GM19023 (cell line): ENCODE results near the gene ITPRID2.
A peak's percentile ranks its signal among the peaks of the same experiment; 100 is the strongest.

Source experiments
- ATAC-seq: cut with Tn5 transposase; IDR thresholded peaks from one replicate; pipeline ENCODE4 v1.9.1; 2021; ENCODE audit warnings: mild to moderate bottlenecking, moderate library complexity; ENCODE audit not compliant: unreplicated experiment

Gene ITPRID2

GRCh38 chr2:181879295-181879694, 12.2 kb upstream of the ITPRID2 start:
- ATAC-seq = no peak

DNA sequence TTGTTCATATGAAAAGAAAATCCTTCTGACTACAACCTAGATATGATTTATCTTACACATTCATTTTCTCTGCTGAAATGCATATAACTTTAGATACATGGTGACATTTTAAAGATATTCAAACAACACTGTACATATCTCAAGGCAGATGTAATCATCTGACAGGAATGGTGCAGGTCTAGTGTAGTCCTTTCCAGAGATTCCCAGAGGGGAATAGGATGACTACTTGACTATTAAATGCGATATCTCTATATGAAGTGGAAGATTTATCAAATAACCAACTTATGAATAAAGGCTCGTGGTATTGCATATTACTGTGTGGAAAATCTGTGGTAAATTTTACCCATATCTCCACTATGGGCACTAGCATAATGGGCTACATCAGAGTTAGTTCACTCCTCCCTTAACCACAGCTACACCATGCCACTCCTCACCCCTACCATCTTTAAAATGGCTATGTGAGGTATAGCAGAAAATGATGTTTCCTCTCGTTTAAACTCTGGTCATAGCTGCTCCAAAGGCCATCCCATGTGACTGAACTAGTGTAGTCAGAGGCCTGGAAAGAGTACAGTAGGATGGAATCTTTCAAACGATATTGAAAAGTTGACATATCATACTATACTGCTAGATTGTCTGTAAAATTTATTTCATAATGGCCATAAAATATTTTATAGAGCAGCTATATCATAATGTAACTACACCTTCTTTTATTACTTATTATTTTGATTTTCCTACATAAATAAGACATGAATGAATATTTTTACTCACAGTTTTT, 9.1 kb upstream of the ITPRID2 start:
- ATAC-seq = no peak

DNA sequence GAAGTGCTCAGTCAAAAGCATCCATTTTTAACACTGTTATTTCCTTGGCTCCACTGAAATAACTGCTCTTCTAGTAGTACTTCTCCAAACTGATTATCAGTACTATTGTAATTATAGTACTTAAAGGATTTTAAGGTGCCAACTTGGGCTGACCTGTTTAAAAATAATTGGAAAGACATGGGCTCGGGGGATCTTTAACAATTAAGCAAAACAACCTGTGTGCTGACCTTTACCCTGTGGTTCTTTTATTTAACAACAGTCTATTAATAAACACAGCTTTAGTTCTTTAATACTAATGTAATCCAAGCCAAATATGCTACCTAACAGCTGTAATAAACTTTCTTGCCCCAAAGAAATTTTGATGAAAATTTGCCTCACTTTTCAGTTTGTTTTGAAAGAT, 6.9 kb upstream of the ITPRID2 start:
- no peak for ATAC-seq

GRCh38 chr2:181885096-181885495, 6.4 kb upstream of the ITPRID2 start:
- no peak for ATAC-seq

DNA sequence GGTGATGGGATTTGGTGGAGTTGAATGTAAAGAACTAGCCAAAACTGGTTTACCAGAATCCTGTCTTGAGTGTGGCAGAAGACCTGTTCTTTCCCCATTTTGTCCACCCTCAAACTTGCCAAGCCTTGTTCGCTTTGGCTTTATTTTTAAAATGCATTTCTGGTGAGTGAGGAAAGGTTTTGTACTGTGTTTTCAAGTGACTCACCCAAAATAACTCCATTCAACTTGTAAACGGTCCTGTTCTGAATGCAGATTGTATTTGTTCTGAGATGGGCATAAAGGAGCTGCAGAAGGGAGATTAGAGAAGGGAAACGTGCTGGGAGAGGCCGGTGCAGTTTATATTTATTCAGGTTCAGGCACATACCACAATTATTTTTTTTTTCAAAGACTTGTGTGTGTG, 5.3 kb upstream of the ITPRID2 start:
- no peak for ATAC-seq

GRCh38 chr2:181887045-181887444, 4.5 kb upstream of the ITPRID2 start:
- ATAC-seq = no peak

GRCh38 chr2:181889776-181890175, 1.8 kb upstream of the ITPRID2 start:
- no peak for ATAC-seq

DNA sequence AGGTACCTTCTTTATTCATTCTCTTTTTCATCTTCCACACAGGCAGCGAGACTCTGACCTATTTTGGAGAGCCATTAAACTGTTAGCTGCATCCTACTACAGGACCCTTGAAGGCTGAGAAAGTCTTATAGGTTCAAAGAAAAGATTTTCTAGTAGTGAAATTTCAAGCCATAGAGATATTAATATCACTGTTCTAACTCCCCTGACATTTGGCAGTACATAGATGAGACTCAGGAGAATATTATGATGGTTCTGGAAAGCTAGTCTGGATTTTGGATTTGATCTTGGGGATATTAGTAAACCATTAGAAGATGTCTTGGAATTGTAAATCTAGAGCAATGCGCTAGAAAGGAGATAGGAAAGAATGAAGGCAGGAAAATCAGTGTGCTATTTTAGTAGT, 1.3 kb upstream of the ITPRID2 start:
- no peak for ATAC-seq

DNA sequence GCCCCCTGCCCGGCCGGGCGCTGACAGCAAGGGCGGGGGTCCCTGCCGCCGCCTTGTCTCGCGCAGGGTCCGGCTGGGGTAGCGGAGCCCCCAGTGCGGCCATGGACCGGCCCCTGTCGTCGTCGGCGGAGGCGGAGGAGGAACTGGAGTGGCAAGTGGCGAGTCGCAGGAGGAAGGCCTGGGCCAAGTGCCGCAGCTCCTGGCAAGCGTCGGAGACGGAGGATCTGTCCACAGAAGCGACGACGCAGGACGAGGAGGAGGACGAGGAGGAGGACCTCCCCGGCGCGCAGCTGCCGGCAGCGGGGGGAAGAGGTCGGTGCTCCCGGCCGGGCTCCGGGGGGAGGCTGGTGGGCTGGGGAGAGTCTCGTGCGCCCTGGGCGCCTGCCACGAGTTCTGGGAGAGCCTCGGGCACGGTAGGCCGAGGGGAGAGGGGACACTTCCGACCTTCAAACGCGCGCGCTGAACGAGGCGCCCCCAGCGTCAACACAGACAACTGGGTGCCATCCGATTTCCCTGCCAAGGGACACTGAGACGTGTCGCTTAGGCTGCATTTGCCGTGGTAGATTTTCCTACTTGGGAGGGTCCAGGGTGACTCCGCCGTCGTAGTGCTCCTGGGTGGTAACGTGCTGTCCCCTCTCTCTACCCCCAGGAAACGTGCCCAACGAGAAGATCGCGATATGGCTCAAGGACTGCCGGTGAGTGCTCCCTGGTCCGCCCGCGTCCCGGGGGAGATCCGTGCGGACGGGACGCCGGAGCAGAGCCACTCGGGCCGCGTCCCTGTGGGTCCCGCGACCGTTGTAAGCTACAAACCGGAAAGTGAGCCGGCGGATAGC, 652 bp downstream of the ITPRID2 start:
- peak; percentile 57 for ATAC-seq

GRCh38 chr2:181892799-181893435, 1.4 kb downstream of the ITPRID2 start:
- ATAC-seq = no peak

DNA sequence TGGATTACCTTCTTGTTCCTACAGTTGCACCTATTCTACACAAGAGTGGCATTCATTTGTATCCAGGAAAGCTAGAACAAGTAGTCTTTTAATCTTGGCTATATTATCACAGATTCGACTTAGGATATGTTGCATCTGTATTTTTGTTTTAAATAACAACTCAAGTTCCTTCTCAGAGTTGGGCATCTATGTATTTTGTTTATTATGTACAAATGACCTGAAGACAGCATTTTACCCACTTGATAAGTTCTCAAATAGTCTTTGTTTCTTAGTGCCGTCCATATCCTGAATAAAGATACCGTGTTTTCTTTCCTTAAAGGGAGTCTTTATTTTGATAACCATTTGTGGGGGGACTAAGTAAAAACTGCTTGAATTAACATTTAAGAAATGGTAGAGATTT, 2.9 kb downstream of the ITPRID2 start:
- no peak for ATAC-seq

DNA sequence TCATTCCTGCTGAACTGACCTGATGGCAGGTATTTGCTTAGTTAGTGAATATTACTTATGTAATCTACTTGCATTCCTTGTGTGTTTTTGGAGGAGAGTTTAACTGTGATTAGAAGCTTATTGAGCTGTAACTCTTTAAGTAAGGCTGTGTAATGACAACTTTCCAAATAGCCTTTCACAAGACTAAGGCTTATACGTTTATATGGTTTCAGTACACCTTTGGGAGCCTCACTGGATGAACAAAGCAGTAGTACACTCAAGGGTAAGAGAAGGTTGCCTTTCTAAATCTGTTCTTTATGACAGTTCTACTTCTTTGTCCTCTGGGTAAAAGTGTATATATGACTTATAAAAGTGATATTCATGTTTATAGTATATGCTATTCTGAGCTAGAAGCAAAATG, 4.3 kb downstream of the ITPRID2 start:
- ATAC-seq = no peak

- ATAC-seq = no peak
Measured at GRCh38 chr2:181896286-181896685, 4.8 kb downstream of the ITPRID2 start.

GRCh38 chr2:181900007-181900651, 8.6 kb downstream of the ITPRID2 start:
- no peak for ATAC-seq

GRCh38 chr2:181902625-181903024, 11.1 kb downstream of the ITPRID2 start:
- no peak for ATAC-seq

- ATAC-seq = no peak
Measured at GRCh38 chr2:181904022-181904632, 12.6 kb downstream of the ITPRID2 start.

DNA sequence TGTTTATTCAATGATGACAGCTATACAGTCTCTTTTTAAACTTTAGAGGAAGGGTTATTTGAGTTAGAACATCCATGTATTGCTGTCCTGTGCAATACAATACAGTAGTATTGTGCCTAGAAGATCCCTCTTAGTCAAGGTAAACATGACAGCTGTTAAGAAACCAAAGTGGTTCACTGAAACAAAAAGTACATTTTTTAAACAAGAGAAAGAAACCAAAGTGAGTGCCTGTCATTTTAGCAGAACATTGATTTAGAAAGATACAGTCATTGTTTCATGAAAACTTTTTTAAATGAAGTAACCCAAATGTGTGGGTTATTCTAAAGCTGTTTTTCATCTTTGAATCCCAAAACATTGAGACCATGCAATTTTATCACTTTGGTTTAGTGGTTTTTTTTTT, 15.5 kb downstream of the ITPRID2 start:
- ATAC-seq = peak; percentile 59

DNA sequence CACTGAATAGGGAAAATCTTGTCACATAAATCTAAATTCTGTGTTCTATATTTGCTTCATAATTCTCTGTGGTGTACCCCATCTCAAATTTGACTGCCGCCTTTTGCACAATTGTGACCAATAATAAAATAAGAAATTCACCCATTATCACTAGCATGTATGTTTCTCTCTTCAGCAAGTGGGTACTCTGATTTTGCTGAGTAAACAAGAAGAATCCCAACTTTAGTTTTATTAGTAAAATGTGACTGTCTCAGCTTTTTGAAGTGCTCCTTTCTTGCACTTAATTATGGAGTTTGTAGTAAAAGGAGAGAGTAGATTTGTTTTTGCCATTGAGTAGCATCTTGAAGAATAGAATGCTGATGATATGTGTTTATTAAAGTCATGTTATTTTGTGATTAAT, 16.1 kb downstream of the ITPRID2 start:
- no peak for ATAC-seq

GRCh38 chr2:181910028-181910831, 18.7 kb downstream of the ITPRID2 start:
- ATAC-seq = no peak

GRCh38 chr2:181911830-181912229, 20.3 kb downstream of the ITPRID2 start:
- ATAC-seq = no peak
